Hepatocyte (in vitro differentiated cells): ENCODE measurements around the gene REST. TPM values are rescaled to one million over a fixed set of nuclear protein-coding genes. Genes with fewer than 3 reads are reported as not detected.
"Not testable (repeated sequence)": the region's sequence is repeated elsewhere in the genome, so short reads cannot be mapped to it uniquely, and the experiment has no call there.

ENCODE experiments used
- DNase-seq: peaks from one replicate; pipeline ENCODE4 v3.0.0-alpha.2; 2016; ENCODE audit warnings: low spot score
- H2AFZ ChIP-seq: fragments of 200-600 bp; sonication (generic); 2 replicates; pipeline ENCODE4 v1.6.0; 2016; ENCODE audit warnings: antibody characterized with exemption, mild to moderate bottlenecking
- H3K27ac ChIP-seq: fragments of 200-600 bp; sonication (generic); 2 replicates; pipeline ENCODE4 v1.5.1; 2016; ENCODE audit warnings: mild to moderate bottlenecking
- H3K27me3 ChIP-seq: fragments of 200-600 bp; sonication (generic); 2 replicates; pipeline ENCODE4 v1.6.1; 2016
- H3K36me3 ChIP-seq: fragments of 200-600 bp; sonication (generic); replicated peaks from 2 replicates; pipeline ENCODE4 v1.5.1; 2016; ENCODE audit warnings: low read depth; ENCODE audit not compliant: insufficient read depth
- H3K4me1 ChIP-seq: fragments of 200-600 bp; sonication (generic); 2 replicates; pipeline ENCODE4 v1.5.1; 2016; ENCODE audit warnings: mild to moderate bottlenecking, moderate library complexity; ENCODE audit not compliant: insufficient read depth
- H3K4me2 ChIP-seq: fragments of 200-600 bp; sonication (generic); 2 replicates; pipeline ENCODE4 v1.6.0; 2016
- H3K4me3 ChIP-seq: fragments of 200-600 bp; sonication (generic); 2 replicates; pipeline ENCODE4 v1.5.1; 2016; ENCODE audit warnings: mild to moderate bottlenecking
- H3K79me2 ChIP-seq: fragments of 200-600 bp; sonication (generic); 2 replicates; pipeline ENCODE4 v1.6.0; 2017; ENCODE audit warnings: mild to moderate bottlenecking
- H3K9me2 ChIP-seq: fragments of 200-600 bp; sonication (generic); replicated peaks from 2 replicates; pipeline ENCODE4 v1.6.0; 2017; ENCODE audit warnings: mild to moderate bottlenecking; ENCODE audit not compliant: insufficient read depth
- H3K9me3 ChIP-seq: fragments of 200-600 bp; sonication (generic); 2 replicates; pipeline ENCODE4 v1.5.1; 2016; ENCODE audit warnings: low read depth, mild to moderate bottlenecking
- H4K20me1 ChIP-seq: fragments of 200-600 bp; sonication (generic); 2 replicates; pipeline ENCODE4 v1.6.0; 2016; ENCODE audit warnings: mild to moderate bottlenecking; ENCODE audit not compliant: insufficient read depth, poor library complexity, severe bottlenecking
- CTCF ChIP-seq: fragments of 200-600 bp; sonication (generic); IDR thresholded peaks from 2 replicates; pipeline ENCODE4 v1.5.1; 2016; ENCODE audit warnings: antibody characterized with exemption, mild to moderate bottlenecking; ENCODE audit not compliant: poor library complexity
- EZH2 ChIP-seq: fragments of 200-600 bp; sonication (generic); IDR thresholded peaks from 2 replicates; pipeline ENCODE4 v1.6.1; 2016; ENCODE audit warnings: antibody characterized with exemption, mild to moderate bottlenecking, borderline replicate concordance
- EZH2phosphoT487 ChIP-seq: fragments of 200-600 bp; sonication (generic); IDR thresholded peaks from one replicate; pipeline ENCODE4 v1.6.1; 2018; ENCODE audit warnings: antibody characterized with exemption, mild to moderate bottlenecking, low read depth, moderate library complexity; ENCODE audit not compliant: unreplicated experiment, severe bottlenecking
- WGBS: methylation state at CpG from one replicate; pipeline ENCODE4 v1.1.6; 2016; ENCODE audit warnings: low lambda C conversion rate; ENCODE audit errors: missing lambda C conversion rate; 5-methylcytosine and 5-hydroxymethylcytosine counted together
- polyA plus RNA-seq: library from polyadenylated mRNA; unstranded; fragments of >200 nt; fragmentation: Nextera tagmentation; extraction: Ambion mirVana; gene quantifications from 2 replicates; pipeline ENCODE4 v1.2.1, GENCODE V29; 2016
- total RNA-seq: library from RNA; depleted of rRNA; stranded (reverse); fragments of >200 nt; gene quantifications from 2 replicates; pipeline ENCODE4 v1.2.3, GENCODE V29; 2014

REST gene
- total and polyA plus RNA-seq, 2 experiments from 2014 or later = 50.5 to 64.0 TPM

- 88% methylated on average over 4 of the region's 4 CpGs for WGBS
- DNase-seq = no peak
- Histone ChIP-seq H3K36me3 (no peaks in the 10 kb centered on the region), H3K27ac (no peak overlapping the region), H3K4me1 (no peaks in the 10 kb centered on the region), H4K20me1 (peaks cover 10% of the 10 kb centered on the region), H3K79me2 (peaks cover 56% of the 10 kb centered on the region), H2AFZ (no peak overlapping the region), H3K27me3 (no peaks in the 10 kb centered on the region), H3K4me3 (no peak overlapping the region), H3K9me2 (no peaks in the 10 kb centered on the region), H3K4me2 (no peak overlapping the region), H3K9me3 (no peaks in the 10 kb centered on the region)
- no peak for TF ChIP-seq EZH2
- no peak for TF ChIP-seq EZH2phosphoT487
- TF ChIP-seq CTCF = no peak
Observed at GRCh38 chr4:56931924-56932323, 24.2 kb downstream of the REST start.

- Histone ChIP-seq H3K27me3 (no peaks in the 10 kb centered on the region), H3K9me2 (no peaks in the 10 kb centered on the region), H2AFZ (no peak overlapping the region), H3K4me1 (no peaks in the 10 kb centered on the region), H3K36me3 (no peaks in the 10 kb centered on the region), H3K9me3 (no peaks in the 10 kb centered on the region), H3K4me3 (no peak overlapping the region), H3K4me2 (no peak overlapping the region), H3K79me2 (peaks cover 9% of the 10 kb centered on the region), H4K20me1 (peaks cover 6% of the 10 kb centered on the region), H3K27ac (no peak overlapping the region)
- TF ChIP-seq EZH2 = no peak
- no peak for TF ChIP-seq CTCF
- no peak for TF ChIP-seq EZH2phosphoT487
- 98% methylated on average over 6 of the region's 6 CpGs for WGBS
- DNase-seq = no peak
Observed at GRCh38 chr4:56937262-56937661, 29.6 kb downstream of the REST start.

- not testable (repeated sequence) for H3K4me3 ChIP-seq, H3K79me2 ChIP-seq, H3K9me3 ChIP-seq, DNase-seq, H3K4me2 ChIP-seq, H2AFZ ChIP-seq, H3K27ac ChIP-seq, H3K36me3 ChIP-seq, H3K9me2 ChIP-seq, H4K20me1 ChIP-seq, H3K27me3 ChIP-seq, H3K4me1 ChIP-seq
- 98% methylated on average over 14 of the region's 14 CpGs for WGBS
Observed at GRCh38 chr4:56939826-56940225, 32.1 kb downstream of the REST start.

- H3K4me2 ChIP-seq = no peak overlapping the region
- H3K4me3 ChIP-seq = no peak overlapping the region
- no peaks in the 10 kb centered on the region for H4K20me1 ChIP-seq
- H3K79me2 ChIP-seq = no peaks in the 10 kb centered on the region
- H3K27ac ChIP-seq = no peak overlapping the region
- DNase-seq = no peak
- H3K36me3 ChIP-seq = no peaks in the 10 kb centered on the region
- no peak overlapping the region for H2AFZ ChIP-seq
- WGBS = 95% methylated on average over 12 of the region's 12 CpGs
- no peaks in the 10 kb centered on the region for H3K9me3 ChIP-seq
- no peaks in the 10 kb centered on the region for H3K4me1 ChIP-seq
- H3K9me2 ChIP-seq = no peaks in the 10 kb centered on the region
- H3K27me3 ChIP-seq = no peaks in the 10 kb centered on the region
- TF ChIP-seq EZH2phosphoT487 = no peak
- TF ChIP-seq EZH2 = no peak
- no peak for TF ChIP-seq CTCF
Observed at GRCh38 chr4:56940403-56940802, 32.7 kb downstream of the REST start.
